MG63 (cell line): ENCODE data around the gene SAFB2. TPM values are rescaled to one million over a fixed set of nuclear protein-coding genes. Genes with fewer than 3 reads are reported as not detected.

Experiments
- DNase-seq: peaks from one replicate; pipeline ENCODE4 v3.0.0-alpha.2; 2020
- H3K27me3 ChIP-seq: fragments of 250-450 bp; sonication (Bioruptor Pico); 2 replicates; pipeline ENCODE4 v1.5.1; 2020; ENCODE audit warnings: mild to moderate bottlenecking, moderate library complexity
- H3K36me3 ChIP-seq: fragments of 250-450 bp; sonication (Bioruptor Pico); 2 replicates; pipeline ENCODE4 v1.5.1; 2020; ENCODE audit warnings: mild to moderate bottlenecking, moderate library complexity
- H3K4me3 ChIP-seq: fragments of 250-450 bp; sonication (Bioruptor Pico); 2 replicates; pipeline ENCODE4 v1.5.1; 2020; ENCODE audit warnings: mild to moderate bottlenecking, moderate library complexity
- H3K9me3 ChIP-seq: fragments of 250-450 bp; sonication (Bioruptor Pico); 2 replicates; pipeline ENCODE4 v1.5.1; 2020; ENCODE audit warnings: mild to moderate bottlenecking, moderate library complexity
- total RNA-seq: library from RNA; depleted of rRNA; stranded (reverse); fragments of >200 nt; shearing (Covaris generic); gene quantifications from 2 replicates; pipeline ENCODE4 v1.2.3, GENCODE V29; 2014; ENCODE audit warnings: low replicate concordance; rRNA removed

SAFB2 gene
- total RNA-seq, 1 experiment from 2014 or later, result 12.3 TPM

DNA sequence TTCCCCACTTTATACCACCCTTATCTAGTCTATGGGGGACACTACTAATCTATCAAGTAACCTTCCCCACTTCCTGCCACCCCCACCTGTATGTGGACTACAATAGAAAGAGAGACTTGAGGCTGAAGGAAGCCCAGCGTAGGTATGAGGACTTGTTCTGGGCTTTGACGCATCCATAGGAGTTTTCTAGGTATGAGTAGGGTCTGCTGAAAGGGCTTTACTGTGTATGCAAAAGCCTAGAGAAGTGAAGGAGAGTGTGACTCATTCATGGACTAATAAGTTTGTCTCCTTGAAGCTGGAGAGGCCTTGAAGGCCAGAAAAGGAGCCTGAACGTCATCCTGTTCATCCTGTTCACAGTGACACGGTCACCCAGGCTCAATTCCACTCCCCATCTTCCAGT, 76.6 kb downstream of the SAFB2 start:
- Histone ChIP-seq H3K9me3 (no peaks in the 10 kb centered on the region), H3K36me3 (no peaks in the 10 kb centered on the region), H3K27me3 (no peaks in the 10 kb centered on the region), H3K4me3 (no peak overlapping the region)
- no peak for DNase-seq

DNA sequence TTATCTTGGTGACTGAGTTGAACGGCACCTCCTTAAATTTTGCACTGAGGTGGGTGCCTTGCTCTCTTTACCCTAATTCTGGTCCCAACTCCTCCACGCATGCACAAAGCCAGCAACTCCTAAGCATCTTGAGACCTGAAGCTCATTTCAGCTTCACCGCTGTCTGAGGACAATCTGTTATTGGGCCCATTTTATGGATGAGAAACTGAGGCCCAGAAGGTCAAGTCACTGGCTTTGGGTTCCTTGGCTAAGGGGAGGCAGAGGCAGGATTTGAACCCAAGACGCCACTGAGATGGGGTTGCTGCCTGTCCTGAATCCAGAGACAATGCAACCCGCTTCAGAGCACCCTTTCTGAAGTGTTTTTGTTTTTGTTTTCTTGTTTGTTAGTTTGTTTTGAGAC, 77.5 kb downstream of the SAFB2 start:
- no peak for DNase-seq
- Histone ChIP-seq H3K27me3 (no peaks in the 10 kb centered on the region), H3K4me3 (no peak overlapping the region), H3K36me3 (no peaks in the 10 kb centered on the region), H3K9me3 (no peaks in the 10 kb centered on the region)

DNA sequence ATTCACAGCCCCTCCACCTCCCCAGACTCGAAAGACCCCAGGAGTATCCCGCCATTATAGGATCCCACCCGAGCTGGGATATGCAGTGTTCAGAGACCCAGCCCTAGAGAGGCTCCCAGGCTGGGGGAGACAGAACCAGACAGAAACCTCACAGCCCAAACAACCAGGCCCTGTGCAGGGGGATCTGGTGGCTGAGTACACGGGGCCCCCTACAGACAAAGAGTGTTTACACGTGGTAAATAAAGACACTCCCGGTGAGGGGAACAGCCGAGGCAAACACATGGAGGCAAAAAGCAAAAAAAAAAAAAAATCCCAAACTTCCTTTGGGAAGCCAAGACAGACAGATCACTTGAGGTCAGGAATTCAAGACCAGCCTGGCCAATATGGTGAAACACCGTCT, 79.9 kb downstream of the SAFB2 start:
- no peak for DNase-seq

DNA sequence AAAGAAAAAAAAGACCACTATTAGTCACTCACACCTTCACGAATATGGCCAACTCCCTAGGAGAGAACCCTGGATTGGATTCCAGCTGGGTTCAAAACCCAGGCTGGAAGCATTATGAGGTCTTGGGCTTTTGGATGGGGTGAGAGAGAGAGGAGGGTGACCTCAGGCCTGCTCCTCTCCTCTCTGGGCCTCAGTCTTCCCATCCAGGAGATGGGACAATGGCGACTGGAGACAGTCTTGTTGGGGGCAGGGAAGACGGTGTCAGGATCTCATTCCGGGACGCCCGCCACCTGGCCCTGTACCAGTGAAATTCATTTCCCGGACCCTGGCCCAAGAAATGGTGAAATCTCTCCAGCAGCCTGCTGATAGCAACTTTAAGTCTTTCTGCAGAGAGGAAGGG, 81.1 kb downstream of the SAFB2 start:
- no peak for DNase-seq
- no peak overlapping the region for H3K4me3 ChIP-seq
- H3K27me3 ChIP-seq, result no peaks in the 10 kb centered on the region
- no peaks in the 10 kb centered on the region for H3K36me3 ChIP-seq
- H3K9me3 ChIP-seq, result no peaks in the 10 kb centered on the region

More for the DNA sequence above, 79.9 kb downstream of the SAFB2 start:
- Histone ChIP-seq H3K36me3 (no peaks in the 10 kb centered on the region), H3K27me3 (no peaks in the 10 kb centered on the region), H3K9me3 (no peaks in the 10 kb centered on the region), H3K4me3 (no peak overlapping the region)

DNA sequence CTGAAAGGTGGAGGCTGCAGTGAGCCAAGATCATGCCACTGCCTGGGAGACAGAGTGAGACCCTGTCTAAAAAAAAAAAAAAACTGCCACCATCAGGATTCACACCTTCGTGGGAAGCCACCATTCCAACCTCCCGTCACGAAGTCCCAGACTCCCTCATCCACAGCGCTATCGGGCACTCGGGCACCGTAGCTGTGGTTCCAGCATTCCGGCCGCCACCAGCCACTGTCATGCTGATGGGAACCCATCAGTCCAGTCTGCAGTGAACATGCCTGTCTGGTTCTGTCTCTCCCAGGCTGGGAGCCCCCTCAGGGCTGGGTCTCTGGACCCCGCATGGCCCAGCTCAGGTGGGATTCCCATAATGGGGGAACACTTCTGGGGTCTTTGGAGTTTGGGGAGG, 82.4 kb downstream of the SAFB2 start:
- H3K36me3 ChIP-seq, result no peaks in the 10 kb centered on the region
- no peak for DNase-seq
- H3K4me3 ChIP-seq, result no peak overlapping the region
- no peaks in the 10 kb centered on the region for H3K9me3 ChIP-seq
- H3K27me3 ChIP-seq, result no peaks in the 10 kb centered on the region

DNA sequence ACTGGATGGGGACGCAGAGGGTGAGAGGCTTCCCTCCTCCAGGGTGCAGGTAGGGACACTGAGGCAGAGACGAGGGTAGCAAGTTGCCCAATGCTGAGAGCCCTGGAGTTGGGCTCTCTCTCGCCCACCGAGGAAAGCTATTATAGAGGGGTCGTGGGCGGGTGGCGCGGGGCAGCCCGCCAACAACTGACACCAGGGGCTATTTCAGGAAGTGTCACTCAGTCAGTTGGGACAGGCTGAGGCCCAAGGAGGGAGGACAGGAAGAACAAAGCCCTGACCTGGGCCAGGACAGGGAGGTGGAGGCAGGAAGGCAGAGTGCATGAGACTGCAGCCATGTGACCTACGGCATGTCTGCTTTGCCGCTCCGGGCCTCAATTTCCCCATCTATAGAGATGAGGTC, 84.7 kb downstream of the SAFB2 start:
- no peak for DNase-seq
- H3K27me3 ChIP-seq, result no peaks in the 10 kb centered on the region

More for the DNA sequence above, 84.7 kb downstream of the SAFB2 start:
- Histone ChIP-seq H3K4me3 (no peak overlapping the region), H3K9me3 (no peaks in the 10 kb centered on the region), H3K36me3 (no peaks in the 10 kb centered on the region)

Other genes starting within 250 kb of the SAFB2 start
- not detected in 2 replicates for gene ZNRF4, start 167.4 kb downstream of the SAFB2 start, total RNA-seq
- gene TINCR, start 54.8 kb downstream of the SAFB2 start, total RNA-seq, result 0.10 and 0.23 TPM in 2 replicates
- 22.8 and 33.0 TPM in 2 replicates for gene SAFB, start 307 bp upstream of the SAFB2 start, total RNA-seq
- 21.8 and 75.4 TPM in 2 replicates for gene MICOS13, start 57.7 kb upstream of the SAFB2 start, total RNA-seq
- 3.6 and 5.8 TPM in 2 replicates for gene HSD11B1L, start 58.3 kb upstream of the SAFB2 start, total RNA-seq
- 562 and 599 TPM in 2 replicates for gene RPL36, start 67.5 kb upstream of the SAFB2 start, total RNA-seq
- 45.3 and 79.2 TPM in 2 replicates for gene LONP1, start 97.4 kb upstream of the SAFB2 start, total RNA-seq
- not detected in 2 replicates for gene CATSPERD, start 97.9 kb upstream of the SAFB2 start, total RNA-seq
- 3.6 TPM in 1 of 2 replicates, not detected in the other for gene PRR22, start 162.0 kb upstream of the SAFB2 start, total RNA-seq
- gene DUS3L, start 168.4 kb upstream of the SAFB2 start, total RNA-seq, result 54.1 and 61.0 TPM in 2 replicates
- gene NRTN, start 182.3 kb upstream of the SAFB2 start, total RNA-seq, result 1.4 TPM in 1 of 2 replicates, not detected in the other
- not detected in 2 replicates for gene FUT6, start 216.9 kb upstream of the SAFB2 start, total RNA-seq
- not detected in 2 replicates for gene FUT3, start 228.7 kb upstream of the SAFB2 start, total RNA-seq
- not detected in 2 replicates for gene FUT5, start 247.8 kb upstream of the SAFB2 start, total RNA-seq